Skeletal muscle satellite cell (primary cell): Measurements from ENCODE around the gene CERS6.
"Not testable (repeated sequence)": the region's sequence is repeated elsewhere in the genome, so short reads cannot be mapped to it uniquely, and the experiment has no call there.

Experiments used
- H3K27me3 ChIP-seq: 2 replicates; pipeline ENCODE4 v1.7.0; 2013; ENCODE audit warnings: low read length; ENCODE audit not compliant: control insufficient read depth, insufficient read depth
- H3K36me3 ChIP-seq: 2 replicates; pipeline ENCODE4 v1.7.0; 2013; ENCODE audit warnings: mild to moderate bottlenecking, control low read depth, low read length; ENCODE audit not compliant: insufficient read depth
- H3K4me1 ChIP-seq: 2 replicates; pipeline ENCODE4 v1.7.0; 2013; ENCODE audit warnings: low read length; ENCODE audit not compliant: control insufficient read depth, insufficient read depth
- H3K4me2 ChIP-seq: 2 replicates; pipeline ENCODE4 v1.7.0; 2013; ENCODE audit warnings: mild to moderate bottlenecking, low read length
- H3K4me3 ChIP-seq: 2 replicates; pipeline ENCODE4 v1.7.0; 2013; ENCODE audit warnings: low read length
- H3K9ac ChIP-seq: 2 replicates; pipeline ENCODE4 v1.7.0; 2013; ENCODE audit warnings: mild to moderate bottlenecking, low read depth, low read length, moderate library complexity
- H3K9me3 ChIP-seq: replicated peaks from 2 replicates; pipeline ENCODE4 v1.7.0; 2013; ENCODE audit warnings: mild to moderate bottlenecking, control low read depth, low read length

Gene CERS6

GRCh38 chr2:168490946-168491605, 35.0 kb downstream of the CERS6 start:
- H3K4me3 ChIP-seq: no peak overlapping the region
- peaks cover 16% of the 10 kb centered on the region for H3K4me1 ChIP-seq
- H3K4me2 ChIP-seq: peak overlapping the region; percentile 51
- no peaks in the 10 kb centered on the region for H3K27me3 ChIP-seq
- no peaks in the 10 kb centered on the region for H3K36me3 ChIP-seq
- H3K9ac ChIP-seq: peak overlapping the region; percentile 2
- H3K9me3 ChIP-seq: no peaks in the 10 kb centered on the region

- not testable (repeated sequence) for H3K36me3 ChIP-seq, H3K4me3 ChIP-seq, H3K9me3 ChIP-seq, H3K4me2 ChIP-seq, H3K27me3 ChIP-seq, H3K9ac ChIP-seq
- peaks cover 16% of the 10 kb centered on the region for H3K4me1 ChIP-seq
Measured at GRCh38 chr2:168491728-168492127, 35.7 kb downstream of the CERS6 start.

- peaks cover 16% of the 10 kb centered on the region for H3K4me1 ChIP-seq
- not testable (repeated sequence) for H3K4me2 ChIP-seq, H3K9ac ChIP-seq, H3K27me3 ChIP-seq, H3K4me3 ChIP-seq, H3K9me3 ChIP-seq, H3K36me3 ChIP-seq
Measured at GRCh38 chr2:168493219-168493618, 37.1 kb downstream of the CERS6 start.

GRCh38 chr2:168494190-168494711, 38.2 kb downstream of the CERS6 start:
- Histone ChIP-seq H3K36me3 (no peaks in the 10 kb centered on the region), H3K9ac (no peak overlapping the region), H3K4me2 (no peak overlapping the region), H3K4me3 (no peak overlapping the region), H3K27me3 (no peaks in the 10 kb centered on the region), H3K4me1 (peaks cover 16% of the 10 kb centered on the region), H3K9me3 (no peaks in the 10 kb centered on the region)

- H3K27me3 ChIP-seq: no peaks in the 10 kb centered on the region
- H3K4me1 ChIP-seq: peaks cover 11% of the 10 kb centered on the region
- H3K9ac ChIP-seq: no peak overlapping the region
- no peak overlapping the region for H3K4me3 ChIP-seq
- H3K9me3 ChIP-seq: no peaks in the 10 kb centered on the region
- H3K4me2 ChIP-seq: no peak overlapping the region
- H3K36me3 ChIP-seq: no peaks in the 10 kb centered on the region
Measured at GRCh38 chr2:168495524-168495923, 39.5 kb downstream of the CERS6 start.

GRCh38 chr2:168496906-168497305, 40.8 kb downstream of the CERS6 start:
- Histone ChIP-seq H3K36me3 (no peaks in the 10 kb centered on the region), H3K9ac (no peak overlapping the region), H3K27me3 (no peaks in the 10 kb centered on the region), H3K4me1 (peaks cover 7% of the 10 kb centered on the region), H3K4me3 (no peak overlapping the region), H3K9me3 (no peaks in the 10 kb centered on the region), H3K4me2 (no peak overlapping the region)

GRCh38 chr2:168499500-168499899, 43.4 kb downstream of the CERS6 start:
- H3K4me3 ChIP-seq: no peak overlapping the region
- peaks cover 7% of the 10 kb centered on the region for H3K4me1 ChIP-seq
- no peaks in the 10 kb centered on the region for H3K9me3 ChIP-seq
- no peak overlapping the region for H3K4me2 ChIP-seq
- H3K9ac ChIP-seq: no peak overlapping the region
- H3K36me3 ChIP-seq: no peaks in the 10 kb centered on the region
- H3K27me3 ChIP-seq: no peaks in the 10 kb centered on the region

- H3K4me2 ChIP-seq: no peak overlapping the region
- no peak overlapping the region for H3K9ac ChIP-seq
- no peaks in the 10 kb centered on the region for H3K36me3 ChIP-seq
- H3K27me3 ChIP-seq: no peaks in the 10 kb centered on the region
- no peaks in the 10 kb centered on the region for H3K9me3 ChIP-seq
- H3K4me3 ChIP-seq: no peak overlapping the region
- H3K4me1 ChIP-seq: peaks cover 7% of the 10 kb centered on the region
Measured at GRCh38 chr2:168500516-168500915, 44.4 kb downstream of the CERS6 start.

GRCh38 chr2:168501466-168502065, 45.5 kb downstream of the CERS6 start:
- Histone ChIP-seq H3K4me3 (no peak overlapping the region), H3K9me3 (no peaks in the 10 kb centered on the region), H3K9ac (no peak overlapping the region), H3K4me2 (no peak overlapping the region), H3K36me3 (no peaks in the 10 kb centered on the region), H3K27me3 (no peaks in the 10 kb centered on the region), H3K4me1 (peaks cover 7% of the 10 kb centered on the region)

GRCh38 chr2:168502852-168503251, 46.8 kb downstream of the CERS6 start:
- H3K27me3 ChIP-seq, H3K9ac ChIP-seq, H3K4me3 ChIP-seq, H3K4me1 ChIP-seq, H3K4me2 ChIP-seq, H3K36me3 ChIP-seq, H3K9me3 ChIP-seq: not testable (repeated sequence)

GRCh38 chr2:168503901-168504300, 47.8 kb downstream of the CERS6 start:
- no peak overlapping the region for H3K4me2 ChIP-seq
- no peak overlapping the region for H3K4me3 ChIP-seq
- H3K9me3 ChIP-seq: no peaks in the 10 kb centered on the region
- peaks cover 7% of the 10 kb centered on the region for H3K4me1 ChIP-seq
- no peaks in the 10 kb centered on the region for H3K27me3 ChIP-seq
- H3K9ac ChIP-seq: no peak overlapping the region
- H3K36me3 ChIP-seq: no peaks in the 10 kb centered on the region

GRCh38 chr2:168504323-168504722, 48.3 kb downstream of the CERS6 start:
- Histone ChIP-seq H3K9me3 (no peaks in the 10 kb centered on the region), H3K36me3 (no peaks in the 10 kb centered on the region), H3K4me2 (no peak overlapping the region), H3K27me3 (no peaks in the 10 kb centered on the region), H3K9ac (no peak overlapping the region), H3K4me1 (peaks cover 7% of the 10 kb centered on the region), H3K4me3 (no peak overlapping the region)
